HEK293 (cell line): ENCODE data around the gene ANKRD65.
A peak's percentile ranks its signal among the peaks of the same experiment; 100 is the strongest.

Experiments used
- GFI1B ChIP-seq: fragments of 450-650 bp; formaldehyde crosslinking; IDR thresholded peaks from 2 replicates; pipeline ENCODE4 v1.5.1; 2016; ENCODE audit warnings: missing biosample characterization, missing genetic modification characterization
- GLIS2 ChIP-seq: fragments of 450-650 bp; formaldehyde crosslinking; IDR thresholded peaks from 2 replicates; pipeline ENCODE4 v1.5.1; 2016; ENCODE audit warnings: missing biosample characterization, missing genetic modification characterization
- HOXA7 ChIP-seq: sonication (generic); formaldehyde crosslinking; IDR thresholded peaks from 2 replicates; pipeline ENCODE4 v1.8.1; 2022; ENCODE audit warnings: missing genetic modification reagents, borderline replicate concordance
- KLF16 ChIP-seq: fragments of 450-650 bp; formaldehyde crosslinking; IDR thresholded peaks from 2 replicates; pipeline ENCODE4 v1.5.1; 2017; ENCODE audit warnings: missing biosample characterization, missing genetic modification characterization
- MYNN ChIP-seq: fragments of 450-650 bp; formaldehyde crosslinking; IDR thresholded peaks from 2 replicates; pipeline ENCODE4 v1.5.1; 2016; ENCODE audit warnings: missing biosample characterization, missing genetic modification characterization, borderline replicate concordance
- SCRT2 ChIP-seq: fragments of 450-650 bp; formaldehyde crosslinking; IDR thresholded peaks from 2 replicates; pipeline ENCODE4 v1.5.1; 2016; ENCODE audit warnings: missing biosample characterization, missing genetic modification characterization
- SETDB1 ChIP-seq: IDR thresholded peaks from one replicate; pipeline ENCODE4 v1.6.1; 2017; ENCODE audit warnings: mild to moderate bottlenecking, low read length, moderate library complexity, mixed read lengths; ENCODE audit not compliant: insufficient read length
- ZBTB48 ChIP-seq: fragments of 450-650 bp; formaldehyde crosslinking; IDR thresholded peaks from 2 replicates; pipeline ENCODE4 v1.5.1; 2016; ENCODE audit warnings: missing biosample characterization, missing genetic modification characterization
- ZFP41 ChIP-seq: fragments of 450-650 bp; formaldehyde crosslinking; IDR thresholded peaks from 2 replicates; pipeline ENCODE4 v1.5.1; 2016; ENCODE audit warnings: missing biosample characterization, missing genetic modification characterization, borderline replicate concordance
- ZNF132 ChIP-seq: fragments of 450-650 bp; formaldehyde crosslinking; IDR thresholded peaks from 2 replicates; pipeline ENCODE4 v1.5.1; 2017; ENCODE audit warnings: missing biosample characterization, missing genetic modification characterization, borderline replicate concordance
- ZNF214 ChIP-seq: fragments of 450-650 bp; formaldehyde crosslinking; IDR thresholded peaks from 2 replicates; pipeline ENCODE4 v1.5.1; 2017; ENCODE audit warnings: missing biosample characterization, mild to moderate bottlenecking, missing genetic modification characterization, borderline replicate concordance
- ZNF248 ChIP-seq: fragments of 450-650 bp; formaldehyde crosslinking; IDR thresholded peaks from 2 replicates; pipeline ENCODE4 v1.5.1; 2017; ENCODE audit warnings: missing biosample characterization, missing genetic modification characterization
- ZNF292 ChIP-seq: fragments of 450-650 bp; formaldehyde crosslinking; IDR thresholded peaks from 2 replicates; pipeline ENCODE4 v1.5.1; 2016; ENCODE audit warnings: low read depth, missing biosample characterization, missing genetic modification characterization, borderline replicate concordance
- ZNF350 ChIP-seq: fragments of 450-650 bp; formaldehyde crosslinking; IDR thresholded peaks from 2 replicates; pipeline ENCODE4 v1.5.0; 2017; ENCODE audit warnings: missing biosample characterization, mild to moderate bottlenecking, missing genetic modification characterization
- ZNF391 ChIP-seq: fragments of 450-650 bp; formaldehyde crosslinking; IDR thresholded peaks from 2 replicates; pipeline ENCODE4 v1.5.1; 2016; ENCODE audit warnings: low read depth, missing biosample characterization, missing genetic modification characterization, borderline replicate concordance
- ZNF394 ChIP-seq: fragments of 450-650 bp; formaldehyde crosslinking; IDR thresholded peaks from 2 replicates; pipeline ENCODE4 v1.5.1; 2016; ENCODE audit warnings: missing biosample characterization, missing genetic modification characterization, mild to moderate bottlenecking, moderate library complexity, borderline replicate concordance
- ZNF404 ChIP-seq: fragments of 450-650 bp; formaldehyde crosslinking; IDR thresholded peaks from 2 replicates; pipeline ENCODE4 v1.5.1; 2017; ENCODE audit warnings: missing biosample characterization, missing genetic modification characterization
- ZNF501 ChIP-seq: fragments of 450-650 bp; formaldehyde crosslinking; IDR thresholded peaks from 2 replicates; pipeline ENCODE4 v1.5.1; 2016; ENCODE audit warnings: missing biosample characterization, missing genetic modification characterization
- ZNF558 ChIP-seq: fragments of 450-650 bp; formaldehyde crosslinking; IDR thresholded peaks from 2 replicates; pipeline ENCODE4 v1.5.1; 2016; ENCODE audit warnings: missing biosample characterization, missing genetic modification characterization
- ZNF560 ChIP-seq: fragments of 450-650 bp; formaldehyde crosslinking; IDR thresholded peaks from 2 replicates; pipeline ENCODE4 v1.5.1; 2017; ENCODE audit warnings: missing biosample characterization, missing genetic modification characterization, borderline replicate concordance
- ZNF561 ChIP-seq: fragments of 450-650 bp; IDR thresholded peaks from 2 replicates; pipeline ENCODE4 v1.5.1; 2018; ENCODE audit warnings: missing biosample characterization, missing genetic modification characterization, borderline replicate concordance
- ZNF610 ChIP-seq: fragments of 450-650 bp; formaldehyde crosslinking; IDR thresholded peaks from 2 replicates; pipeline ENCODE4 v1.5.1; 2016; ENCODE audit warnings: missing biosample characterization, missing genetic modification characterization, borderline replicate concordance
- ZNF624 ChIP-seq: fragments of 450-650 bp; formaldehyde crosslinking; IDR thresholded peaks from 2 replicates; pipeline ENCODE4 v1.5.1; 2017; ENCODE audit warnings: missing biosample characterization, missing genetic modification characterization
- ZNF654 ChIP-seq: fragments of 450-650 bp; formaldehyde crosslinking; IDR thresholded peaks from 2 replicates; pipeline ENCODE4 v1.5.1; 2016; ENCODE audit warnings: low read depth, missing biosample characterization, missing genetic modification characterization
- ZNF776 ChIP-seq: fragments of 450-650 bp; formaldehyde crosslinking; IDR thresholded peaks from 2 replicates; pipeline ENCODE4 v1.5.0; 2017; ENCODE audit warnings: missing biosample characterization, missing genetic modification characterization, borderline replicate concordance
- ZNF830 ChIP-seq: fragments of 450-650 bp; IDR thresholded peaks from 2 replicates; pipeline ENCODE4 v1.5.0; 2018; ENCODE audit warnings: missing biosample characterization, missing genetic modification characterization, low read depth, mild to moderate bottlenecking, moderate library complexity
- ZNF837 ChIP-seq: fragments of 450-650 bp; formaldehyde crosslinking; IDR thresholded peaks from 2 replicates; pipeline ENCODE4 v1.5.1; 2016; ENCODE audit warnings: missing biosample characterization, missing genetic modification characterization
- TF ChIP-seq, protein P1 (sequence below): fragments of 450-650 bp; formaldehyde crosslinking; IDR thresholded peaks from 2 replicates; pipeline ENCODE4 v1.5.1; 2017; ENCODE audit warnings: missing biosample characterization, missing genetic modification characterization
- TF ChIP-seq, protein P2 (sequence below): fragments of 450-650 bp; formaldehyde crosslinking; IDR thresholded peaks from 2 replicates; pipeline ENCODE4 v1.5.1; 2016; ENCODE audit warnings: missing biosample characterization, missing genetic modification characterization
- TF ChIP-seq, protein P3 (sequence below): fragments of 450-650 bp; formaldehyde crosslinking; IDR thresholded peaks from 2 replicates; pipeline ENCODE4 v1.5.1; 2017; ENCODE audit warnings: missing biosample characterization, missing genetic modification characterization
- TF ChIP-seq, protein P4 (sequence below): fragments of 450-650 bp; formaldehyde crosslinking; IDR thresholded peaks from 2 replicates; pipeline ENCODE4 v1.5.1; 2016; ENCODE audit warnings: missing biosample characterization, missing genetic modification characterization
- TF ChIP-seq, protein P5 (sequence below): fragments of 450-650 bp; formaldehyde crosslinking; IDR thresholded peaks from 2 replicates; pipeline ENCODE4 v1.5.1; 2016; ENCODE audit warnings: missing biosample characterization, missing genetic modification characterization

Gene ANKRD65

DNA sequence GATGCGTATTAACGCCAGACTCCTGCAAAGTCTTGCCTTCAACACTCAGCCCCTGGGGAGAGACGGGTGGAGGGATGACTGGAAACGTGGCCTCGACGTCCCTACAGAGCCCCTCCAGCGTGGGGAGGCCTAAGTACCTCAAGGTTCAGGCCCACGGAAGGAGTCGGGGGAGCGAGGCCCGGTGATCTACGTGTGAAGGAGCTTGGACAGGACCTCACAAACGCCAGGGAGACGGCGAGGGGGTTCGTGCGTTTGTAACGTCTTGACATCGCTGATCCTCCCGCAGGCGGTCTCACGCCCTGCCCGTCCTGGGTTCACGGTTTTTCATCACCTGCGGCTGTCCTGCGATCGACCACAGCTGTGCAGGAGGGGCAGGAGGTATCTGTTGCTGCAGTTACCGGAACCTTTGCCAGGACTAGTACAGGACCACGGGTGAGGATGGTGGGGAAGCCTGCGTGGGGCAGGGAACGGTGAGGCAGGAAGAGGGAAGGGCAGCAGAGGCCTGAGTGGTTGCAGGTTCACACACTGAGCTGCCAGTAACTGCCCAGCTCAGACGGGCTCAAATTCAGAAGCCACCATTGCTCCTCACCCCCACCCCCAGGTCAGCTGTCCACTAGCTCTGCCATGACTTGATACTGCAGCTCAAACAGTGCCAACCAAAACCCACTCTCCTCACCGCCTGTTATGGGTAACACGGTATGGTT, 21.1 kb downstream of the ANKRD65 start (continued):
- no peak for TF ChIP-seq ZNF248 (tag by site-specific recombination)
- TF ChIP-seq ZNF837 (tag by site-specific recombination): no peak
- no peak for TF ChIP-seq ZFP41 (tag by site-specific recombination)
- no peak for TF ChIP-seq SETDB1
- no peak for TF ChIP-seq ZNF776
- no peak for TF ChIP-seq ZNF394 (tag by site-specific recombination)
- no peak for TF ChIP-seq ZNF292 (tag by site-specific recombination)
- TF ChIP-seq ZNF214 (tag by site-specific recombination): no peak
- TF ChIP-seq ZNF132 (tag by site-specific recombination): no peak
- no peak for TF ChIP-seq ZNF561 (tag by site-specific recombination)
- TF ChIP-seq, protein P1, sequence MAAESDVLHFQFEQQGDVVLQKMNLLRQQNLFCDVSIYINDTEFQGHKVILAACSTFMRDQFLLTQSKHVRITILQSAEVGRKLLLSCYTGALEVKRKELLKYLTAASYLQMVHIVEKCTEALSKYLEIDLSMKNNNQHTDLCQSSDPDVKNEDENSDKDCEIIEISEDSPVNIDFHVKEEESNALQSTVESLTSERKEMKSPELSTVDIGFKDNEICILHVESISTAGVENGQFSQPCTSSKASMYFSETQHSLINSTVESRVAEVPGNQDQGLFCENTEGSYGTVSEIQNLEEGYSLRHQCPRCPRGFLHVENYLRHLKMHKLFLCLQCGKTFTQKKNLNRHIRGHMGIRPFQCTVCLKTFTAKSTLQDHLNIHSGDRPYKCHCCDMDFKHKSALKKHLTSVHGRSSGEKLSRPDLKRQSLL: no peak; the same call in 1 of the 2 replicates
- TF ChIP-seq ZNF391: peak; percentile 44; the same call in 1 of the 2 replicates
- no peak; the same call in 1 of the 2 replicates for TF ChIP-seq KLF16
- TF ChIP-seq, protein P2, sequence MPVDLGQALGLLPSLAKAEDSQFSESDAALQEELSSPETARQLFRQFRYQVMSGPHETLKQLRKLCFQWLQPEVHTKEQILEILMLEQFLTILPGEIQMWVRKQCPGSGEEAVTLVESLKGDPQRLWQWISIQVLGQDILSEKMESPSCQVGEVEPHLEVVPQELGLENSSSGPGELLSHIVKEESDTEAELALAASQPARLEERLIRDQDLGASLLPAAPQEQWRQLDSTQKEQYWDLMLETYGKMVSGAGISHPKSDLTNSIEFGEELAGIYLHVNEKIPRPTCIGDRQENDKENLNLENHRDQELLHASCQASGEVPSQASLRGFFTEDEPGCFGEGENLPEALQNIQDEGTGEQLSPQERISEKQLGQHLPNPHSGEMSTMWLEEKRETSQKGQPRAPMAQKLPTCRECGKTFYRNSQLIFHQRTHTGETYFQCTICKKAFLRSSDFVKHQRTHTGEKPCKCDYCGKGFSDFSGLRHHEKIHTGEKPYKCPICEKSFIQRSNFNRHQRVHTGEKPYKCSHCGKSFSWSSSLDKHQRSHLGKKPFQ: no peak; the same call in 1 of the 2 replicates
- TF ChIP-seq ZNF501 (tag by site-specific recombination): peak; percentile 45
- no peak for TF ChIP-seq ZNF830
- TF ChIP-seq HOXA7 (CRISPR knock-in tag): no peak
- TF ChIP-seq SCRT2 (tag by site-specific recombination): peak; percentile 96
- no peak for TF ChIP-seq ZNF654 (tag by site-specific recombination)
- TF ChIP-seq GFI1B (tag by site-specific recombination): no peak
- no peak for TF ChIP-seq ZNF404 (tag by site-specific recombination)
- no peak for TF ChIP-seq ZNF558
- no peak for TF ChIP-seq ZBTB48 (tag by site-specific recombination)
- TF ChIP-seq, protein P3, sequence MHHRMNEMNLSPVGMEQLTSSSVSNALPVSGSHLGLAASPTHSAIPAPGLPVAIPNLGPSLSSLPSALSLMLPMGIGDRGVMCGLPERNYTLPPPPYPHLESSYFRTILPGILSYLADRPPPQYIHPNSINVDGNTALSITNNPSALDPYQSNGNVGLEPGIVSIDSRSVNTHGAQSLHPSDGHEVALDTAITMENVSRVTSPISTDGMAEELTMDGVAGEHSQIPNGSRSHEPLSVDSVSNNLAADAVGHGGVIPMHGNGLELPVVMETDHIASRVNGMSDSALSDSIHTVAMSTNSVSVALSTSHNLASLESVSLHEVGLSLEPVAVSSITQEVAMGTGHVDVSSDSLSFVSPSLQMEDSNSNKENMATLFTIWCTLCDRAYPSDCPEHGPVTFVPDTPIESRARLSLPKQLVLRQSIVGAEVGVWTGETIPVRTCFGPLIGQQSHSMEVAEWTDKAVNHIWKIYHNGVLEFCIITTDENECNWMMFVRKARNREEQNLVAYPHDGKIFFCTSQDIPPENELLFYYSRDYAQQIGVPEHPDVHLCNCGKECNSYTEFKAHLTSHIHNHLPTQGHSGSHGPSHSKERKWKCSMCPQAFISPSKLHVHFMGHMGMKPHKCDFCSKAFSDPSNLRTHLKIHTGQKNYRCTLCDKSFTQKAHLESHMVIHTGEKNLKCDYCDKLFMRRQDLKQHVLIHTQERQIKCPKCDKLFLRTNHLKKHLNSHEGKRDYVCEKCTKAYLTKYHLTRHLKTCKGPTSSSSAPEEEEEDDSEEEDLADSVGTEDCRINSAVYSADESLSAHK: no peak
- TF ChIP-seq ZNF610 (tag by site-specific recombination): no peak
- TF ChIP-seq, protein P4, sequence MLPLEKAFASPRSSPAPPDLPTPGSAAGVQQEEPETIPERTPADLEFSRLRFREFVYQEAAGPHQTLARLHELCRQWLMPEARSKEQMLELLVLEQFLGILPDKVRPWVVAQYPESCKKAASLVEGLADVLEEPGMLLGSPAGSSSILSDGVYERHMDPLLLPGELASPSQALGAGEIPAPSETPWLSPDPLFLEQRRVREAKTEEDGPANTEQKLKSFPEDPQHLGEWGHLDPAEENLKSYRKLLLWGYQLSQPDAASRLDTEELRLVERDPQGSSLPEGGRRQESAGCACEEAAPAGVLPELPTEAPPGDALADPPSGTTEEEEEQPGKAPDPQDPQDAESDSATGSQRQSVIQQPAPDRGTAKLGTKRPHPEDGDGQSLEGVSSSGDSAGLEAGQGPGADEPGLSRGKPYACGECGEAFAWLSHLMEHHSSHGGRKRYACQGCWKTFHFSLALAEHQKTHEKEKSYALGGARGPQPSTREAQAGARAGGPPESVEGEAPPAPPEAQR: no peak
- TF ChIP-seq GLIS2 (tag by site-specific recombination): 0 out of 2 replicates have a peak, but pooled peaks have one; percentile 4
- TF ChIP-seq ZNF624 (tag by site-specific recombination): no peak
- TF ChIP-seq, protein P5, sequence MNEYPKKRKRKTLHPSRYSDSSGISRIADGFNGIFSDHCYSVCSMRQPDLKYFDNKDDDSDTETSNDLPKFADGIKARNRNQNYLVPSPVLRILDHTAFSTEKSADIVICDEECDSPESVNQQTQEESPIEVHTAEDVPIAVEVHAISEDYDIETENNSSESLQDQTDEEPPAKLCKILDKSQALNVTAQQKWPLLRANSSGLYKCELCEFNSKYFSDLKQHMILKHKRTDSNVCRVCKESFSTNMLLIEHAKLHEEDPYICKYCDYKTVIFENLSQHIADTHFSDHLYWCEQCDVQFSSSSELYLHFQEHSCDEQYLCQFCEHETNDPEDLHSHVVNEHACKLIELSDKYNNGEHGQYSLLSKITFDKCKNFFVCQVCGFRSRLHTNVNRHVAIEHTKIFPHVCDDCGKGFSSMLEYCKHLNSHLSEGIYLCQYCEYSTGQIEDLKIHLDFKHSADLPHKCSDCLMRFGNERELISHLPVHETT (tag by site-specific recombination): no peak
- no peak for TF ChIP-seq ZNF350 (tag by site-specific recombination)
- no peak for TF ChIP-seq ZNF560
- TF ChIP-seq MYNN: no peak
